ENCODE data around the gene OAT.
"Not testable (repeated sequence)": the region's sequence is repeated elsewhere in the genome, so short reads cannot be mapped to it uniquely, and the experiment has no call there.

The OAT gene

DNA sequence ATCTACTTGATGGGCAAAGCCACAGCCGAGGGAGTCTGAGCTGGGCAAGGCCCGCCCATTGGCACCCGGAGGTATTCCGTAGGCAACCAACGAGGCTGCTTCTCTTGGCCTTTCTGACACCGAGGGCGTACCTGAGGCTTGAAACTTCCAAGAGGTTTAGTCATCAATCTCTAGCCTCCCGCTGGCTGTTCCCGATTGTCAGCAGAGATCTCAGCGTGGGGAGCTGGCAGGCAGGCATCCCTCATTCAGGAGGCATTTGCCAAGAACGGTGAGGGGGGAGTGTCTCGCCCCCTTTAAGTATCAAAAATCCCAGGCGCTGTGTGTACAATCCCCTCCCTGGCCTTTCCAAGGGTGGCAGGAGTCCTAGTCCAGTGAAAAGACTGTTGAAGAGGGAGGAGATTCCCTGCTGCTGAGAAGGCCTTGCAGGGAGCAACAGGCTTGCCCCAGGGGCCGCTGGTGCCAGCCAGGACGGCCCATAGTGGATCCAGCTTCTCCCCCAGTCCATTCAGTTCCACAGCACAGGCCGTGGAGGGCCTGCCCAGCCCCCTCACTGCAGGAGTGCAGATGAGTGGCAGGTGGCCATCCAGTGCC is 39.7 kb downstream of the OAT start:
- DNase-seq (ENCODE audit: low read depth in 2 of 2): no peak

- no peak for DNase-seq (ENCODE audit: low read depth in 2 of 2)
These were observed 40.5 kb downstream of the OAT start for GRCh38 chr10:124378271-124378670.

DNA sequence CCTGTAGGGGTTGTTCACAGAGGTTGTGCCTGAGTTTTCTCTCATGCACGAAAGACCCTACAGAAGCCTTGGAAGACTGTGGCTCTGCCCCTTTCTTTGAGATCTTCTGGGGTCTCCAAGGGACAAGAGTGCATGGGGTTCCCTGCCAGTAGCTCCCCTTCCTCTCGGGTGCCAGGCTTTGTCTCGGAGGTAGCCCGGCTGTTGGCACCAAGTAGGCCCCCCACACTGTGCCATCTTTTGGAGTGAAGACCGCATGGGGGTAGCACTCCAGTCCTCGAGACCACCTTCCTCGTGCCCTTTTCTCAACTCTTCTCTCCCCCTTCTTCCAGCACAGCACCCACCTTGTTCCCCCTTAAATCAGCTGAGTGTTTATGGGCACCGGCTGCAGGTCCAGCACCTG is 41.6 kb downstream of the OAT start:
- DNase-seq (ENCODE audit: low read depth in 2 of 2): no peak

GRCh38 chr10:124376411-124376810 is 42.3 kb downstream of the OAT start:
- no peak for DNase-seq (ENCODE audit: low read depth in 2 of 2)

- no peak for DNase-seq (ENCODE audit: low read depth in 2 of 2)
These were observed 43.0 kb downstream of the OAT start for GRCh38 chr10:124375691-124376090.

DNA sequence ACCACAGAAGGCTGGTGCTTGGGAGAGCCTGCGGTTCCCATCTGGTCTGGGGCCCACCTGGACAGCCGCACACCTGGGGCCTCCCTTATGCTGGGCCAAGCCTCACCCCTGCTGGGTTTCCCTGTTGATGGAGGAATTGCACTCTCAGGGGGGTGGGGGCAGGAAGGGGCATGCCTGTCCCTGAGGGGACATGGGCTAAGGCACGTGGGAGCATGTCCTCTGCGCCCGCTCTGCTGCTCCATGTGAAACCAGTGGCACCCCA is 43.4 kb downstream of the OAT start:
- DNase-seq (ENCODE audit: low read depth in 2 of 2): no peak

DNA sequence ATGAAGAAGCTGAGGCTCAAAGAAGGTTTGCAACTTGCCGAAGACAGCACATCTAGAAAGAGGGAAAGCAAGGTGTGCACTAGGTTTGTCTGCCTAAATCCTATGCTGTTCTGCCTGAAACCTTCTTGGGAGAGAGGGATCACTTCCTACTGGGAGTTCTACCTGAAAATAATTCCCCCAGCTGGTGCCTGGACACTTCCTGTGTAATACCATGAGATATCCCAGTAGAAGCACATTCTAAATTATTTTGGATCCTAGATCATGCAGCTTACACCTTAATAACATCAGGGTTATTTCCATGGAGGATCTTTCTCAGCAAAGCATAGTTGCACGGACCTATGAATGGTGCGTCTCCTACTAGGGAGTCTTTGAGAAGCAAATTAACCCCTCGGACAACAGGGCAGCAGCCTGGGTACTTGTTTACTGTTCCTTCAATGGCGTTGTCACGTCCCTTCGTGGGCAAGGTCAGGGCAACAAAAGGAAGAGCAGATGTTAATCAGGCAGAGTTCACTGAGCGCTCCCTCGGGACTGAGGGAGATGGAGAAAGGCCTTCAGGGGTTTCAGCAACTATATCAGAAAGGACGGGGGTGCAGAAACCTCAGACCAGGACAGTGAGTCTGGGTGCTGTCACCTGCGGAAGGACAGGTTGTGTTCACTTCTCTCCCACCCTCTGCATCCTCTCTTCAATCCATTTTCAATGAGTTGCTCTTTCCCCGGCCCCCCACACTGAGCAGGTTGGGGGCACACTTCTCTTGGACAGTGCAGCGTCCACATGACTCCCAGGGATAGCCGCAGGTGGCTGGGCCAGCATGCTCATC is 44.0 kb downstream of the OAT start:
- DNase-seq (ENCODE audit: low read depth in 2 of 2): no peak

- DNase-seq (ENCODE audit: low read depth in 2 of 2): no peak
These were observed 45.8 kb downstream of the OAT start for GRCh38 chr10:124372899-124373298.

DNA sequence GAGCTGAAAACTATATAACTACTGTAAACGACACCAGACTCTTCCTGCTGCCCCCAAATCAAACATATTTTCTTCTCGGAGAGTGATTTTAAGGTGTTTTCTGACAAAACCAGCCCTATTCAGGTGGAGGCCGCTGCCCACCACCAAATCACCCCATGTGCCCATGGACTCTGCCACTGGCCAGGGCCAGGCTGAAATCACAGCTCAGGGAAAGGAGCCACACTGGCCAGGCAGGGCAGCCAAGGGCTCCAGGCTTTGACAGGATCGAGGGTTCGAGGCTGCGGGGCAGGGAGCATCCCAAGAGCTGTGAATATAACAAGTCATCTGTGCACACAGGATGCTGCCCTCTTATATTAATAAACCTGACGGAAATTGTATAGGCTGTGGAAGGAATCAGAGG is 48.3 kb downstream of the OAT start:
- DNase-seq (ENCODE audit: low read depth in 2 of 2): no peak

DNA sequence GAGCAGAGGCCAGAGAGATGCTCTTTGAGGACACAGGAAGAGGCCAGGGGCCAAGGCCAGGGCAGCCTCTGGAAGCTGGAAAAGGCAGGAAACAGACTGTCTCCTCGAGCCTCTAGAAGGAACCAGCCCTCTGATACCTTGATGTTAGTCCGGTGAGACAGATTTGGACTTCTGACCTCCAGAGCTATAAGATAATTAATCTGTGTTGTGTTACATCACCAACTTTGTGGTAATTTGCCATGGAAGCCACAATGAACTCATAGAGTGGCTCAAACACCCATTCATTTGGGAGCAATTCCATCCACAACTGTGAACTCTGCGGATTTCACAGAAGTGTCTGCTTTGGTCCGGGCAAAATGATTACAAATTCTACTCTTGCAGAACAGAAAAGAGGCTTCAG is 48.7 kb downstream of the OAT start:
- DNase-seq (ENCODE audit: low read depth in 2 of 2): no peak

DNA sequence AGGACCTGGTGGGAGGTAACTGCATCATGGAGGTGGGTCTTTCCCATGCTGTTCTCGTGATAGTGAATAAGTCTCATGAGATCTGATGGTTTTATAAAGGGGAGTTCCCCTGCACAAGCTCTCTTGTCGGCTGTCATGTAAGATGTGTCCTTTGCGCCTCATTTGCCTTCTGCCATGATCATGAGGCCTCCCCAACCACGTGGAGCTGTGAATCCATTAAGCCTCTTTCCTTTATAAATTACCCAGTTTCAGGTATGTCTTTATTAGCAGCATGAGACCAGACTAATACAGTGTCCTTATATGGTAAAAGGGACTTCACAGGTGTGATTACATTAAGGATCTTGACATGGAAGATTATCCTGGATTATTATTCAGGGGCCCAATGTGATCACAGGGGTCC is 49.2 kb downstream of the OAT start:
- DNase-seq (ENCODE audit: low read depth in 2 of 2): not testable (repeated sequence)

- DNase-seq (ENCODE audit: low read depth in 2 of 2): no peak
These were observed 49.7 kb downstream of the OAT start for GRCh38 chr10:124369066-124369465.

DNA sequence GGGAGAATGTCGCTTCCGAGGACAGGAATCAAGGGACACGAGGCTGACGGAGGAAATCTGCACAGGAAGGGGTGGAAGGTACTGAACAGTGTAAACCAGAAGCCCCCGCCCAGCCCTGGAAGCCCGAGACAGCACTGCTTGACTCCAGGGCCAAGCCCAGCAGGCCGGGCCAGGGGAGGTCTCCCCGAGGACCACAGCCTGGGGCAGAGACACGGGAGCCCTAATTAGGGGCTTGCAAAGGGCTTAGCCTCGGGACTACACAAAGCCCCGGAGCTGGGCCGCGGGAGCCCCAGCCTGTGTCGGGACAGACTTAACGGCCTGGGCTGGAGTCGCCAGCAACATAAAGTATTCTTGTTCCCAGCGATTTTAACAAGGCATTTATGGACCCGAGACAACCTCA is 50.8 kb downstream of the OAT start:
- no peak for DNase-seq (ENCODE audit: low read depth in 2 of 2)

- no peak for DNase-seq (ENCODE audit: low read depth in 2 of 2)
These were observed 51.3 kb downstream of the OAT start for GRCh38 chr10:124367414-124367813.

GRCh38 chr10:124366825-124367224 is 51.9 kb downstream of the OAT start:
- DNase-seq (ENCODE audit: low read depth in 2 of 2): no peak

GRCh38 chr10:124366343-124366742 is 52.4 kb downstream of the OAT start:
- DNase-seq (ENCODE audit: low read depth in 2 of 2): no peak

- no peak for DNase-seq (ENCODE audit: low read depth in 2 of 2)
These were observed 54.0 kb downstream of the OAT start for GRCh38 chr10:124364674-124365073.

GRCh38 chr10:124362568-124362967 is 56.2 kb downstream of the OAT start:
- DNase-seq (ENCODE audit: low read depth in 2 of 2): no peak

- no peak for DNase-seq (ENCODE audit: low read depth in 2 of 2)
These were observed 59.3 kb downstream of the OAT start for GRCh38 chr10:124359336-124359832.

DNA sequence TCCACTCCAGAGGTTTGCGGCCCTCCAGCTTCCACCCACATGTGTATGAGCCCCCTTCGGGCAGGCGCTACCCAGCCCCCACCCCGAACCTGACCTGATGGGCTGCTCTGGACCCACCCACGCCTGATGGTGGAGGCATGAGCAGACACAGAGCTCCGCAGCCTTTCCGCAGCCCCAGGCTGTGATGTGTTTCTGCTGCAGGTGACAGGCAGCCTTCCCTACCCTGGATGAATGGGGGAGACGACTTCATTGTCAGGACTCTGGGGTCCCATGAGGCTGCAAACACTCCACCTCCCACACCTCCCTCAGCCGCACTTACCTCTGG is 61.2 kb downstream of the OAT start:
- no peak for DNase-seq (ENCODE audit: low read depth in 2 of 2)

- DNase-seq (ENCODE audit: low read depth in 2 of 2): no peak
These were observed 61.8 kb downstream of the OAT start for GRCh38 chr10:124356701-124357560.

DNA sequence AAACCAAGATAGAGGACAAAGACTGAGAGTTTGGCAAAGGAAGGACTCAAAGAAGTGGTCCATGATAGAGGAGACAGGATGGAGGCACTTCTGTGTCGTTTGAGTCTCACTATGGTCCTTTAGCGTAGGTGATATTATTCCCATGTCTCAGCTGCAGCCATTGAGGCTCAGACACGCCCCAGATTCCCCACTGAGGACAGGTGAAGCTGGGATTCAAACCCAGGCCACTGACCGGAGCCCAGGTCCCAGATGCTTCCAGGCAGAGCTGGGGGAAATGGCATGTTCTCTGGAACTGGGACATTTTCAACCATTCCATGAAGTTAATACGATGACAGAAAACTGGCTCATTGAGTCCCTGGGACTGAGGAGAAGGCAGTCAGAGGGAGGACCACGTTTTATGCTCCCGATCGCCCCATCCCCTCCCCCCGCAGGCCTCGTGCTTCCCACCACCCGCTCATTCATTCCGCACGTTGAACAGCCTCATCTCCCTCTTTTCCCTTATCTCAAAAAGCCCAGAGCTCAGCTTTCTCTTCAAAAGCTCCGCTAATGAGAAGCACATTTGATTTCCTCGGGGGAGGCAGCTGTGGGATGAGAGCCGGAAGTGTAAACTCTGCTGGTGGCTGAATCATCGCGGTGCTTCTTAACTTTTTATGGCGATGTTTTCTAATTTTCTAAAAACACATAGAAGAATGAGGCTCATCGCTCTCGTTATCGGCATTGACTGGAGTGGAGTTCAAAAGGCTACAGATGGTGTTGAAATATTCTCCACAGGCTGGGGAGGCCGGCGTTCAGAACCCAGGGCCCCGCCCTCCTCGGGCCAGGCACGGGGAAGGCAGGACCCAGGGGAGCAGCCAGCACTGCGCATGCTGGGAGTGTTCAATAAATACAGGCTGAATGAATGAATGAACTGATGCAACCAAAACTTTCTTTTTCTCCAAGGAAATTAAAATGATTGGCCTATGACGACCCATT is 64.0 kb downstream of the OAT start:
- no peak for DNase-seq (ENCODE audit: low read depth in 2 of 2)
